GM12878 (cell line): ENCODE data around the gene PMPCA. TPM values are rescaled to one million over a fixed set of nuclear protein-coding genes. Genes with fewer than 3 reads are reported as not detected.
A peak's percentile ranks its signal among the peaks of the same experiment; 100 is the strongest.

Experiments
- ATAC-seq: fragments of 200-7000 bp; cut with Tn5 transposase; 3 replicates; pipeline ENCODE4 v1.9.1; 2020; ENCODE audit warnings: mild to moderate bottlenecking, moderate library complexity
- BruUV-seq: library from RNA; stranded (reverse); fragments of 400-500 nt; replicated peaks from 2 replicates; lab custom pipeline; 2021; lab: Mats Ljungman, UMichigan
- CTCF ChIA-PET: fragments of 300-600 bp; sonication (Branson Sonifier 250); formaldehyde crosslinking; extraction: SDS; loops from one replicate; lab custom pipeline; 2021; ENCODE audit warnings: inconsistent platforms; lab: Yijun Ruan, JAX
- POLR2A ChIA-PET: fragments of 350-600 bp; formaldehyde crosslinking; extraction: SDS; loops from one replicate; lab custom pipeline; 2021; ENCODE audit warnings: inconsistent platforms; lab: Charles Lee
- RAD21 ChIA-PET: fragments of 300-600 bp; sonication (Branson Sonifier 250); formaldehyde crosslinking; loops from one replicate; lab custom pipeline; 2023; ENCODE audit warnings: antibody characterized with exemption; ENCODE audit not compliant: unreplicated experiment; lab: Charles Lee
- SMC1A ChIA-PET: fragments of 300-600 bp; sonication (Branson Sonifier 250); formaldehyde crosslinking; loops from one replicate; lab custom pipeline; 2023; ENCODE audit not compliant: unreplicated experiment, uncharacterized antibody; lab: Charles Lee
- DNase-seq: peaks from one replicate; pipeline ENCODE4 v3.0.0-alpha.2; 2011; ENCODE audit warnings: low read depth, low spot score
- FAIRE-seq: peaks from 3 replicates; lab custom pipeline; 2011; peaks lifted over from hg19 to GRCh38; lab: Jason Lieb, UNC
- H2AFZ ChIP-seq: 2 replicates; pipeline ENCODE4 v1.6.0; 2011; ENCODE audit warnings: low read depth, low read length, control low read depth; ENCODE audit not compliant: control insufficient read depth
- H3K27ac ChIP-seq: 2 replicates; pipeline ENCODE4 v1.5.1; 2011; ENCODE audit warnings: control low read depth; ENCODE audit not compliant: control insufficient read depth, insufficient read depth
- H3K27me3 ChIP-seq, 2 experiments: replicated peaks in 1 of 2; 2 replicates each; pipeline versions ENCODE4 v1.6.0 to v1.6.1; 2011; ENCODE audit warnings: low read length in 1 of 2; ENCODE audit not compliant: control insufficient read depth in 2 of 2, insufficient read depth in 2 of 2
- H3K36me3 ChIP-seq, 2 experiments: 2 replicates each; pipeline ENCODE4 v1.5.1; 2011; ENCODE audit warnings: low read length in 1 of 2; ENCODE audit not compliant: control insufficient read depth in 2 of 2, insufficient read depth in 2 of 2
- H3K4me1 ChIP-seq: 2 replicates; pipeline ENCODE4 v1.6.1; 2011; ENCODE audit warnings: mild to moderate bottlenecking, low read length, moderate library complexity, mixed read lengths; ENCODE audit not compliant: control insufficient read depth, insufficient read depth
- H3K4me2 ChIP-seq: 2 replicates; pipeline ENCODE4 v1.6.0; 2011; ENCODE audit warnings: control low read depth; ENCODE audit not compliant: control insufficient read depth, insufficient read depth
- H3K4me3 ChIP-seq: fragments of 200-600 bp; sonication (generic); 2 replicates; pipeline ENCODE4 v1.5.1; 2016
- H3K79me2 ChIP-seq: 2 replicates; pipeline ENCODE4 v1.6.0; 2011; ENCODE audit warnings: low read length; ENCODE audit not compliant: control insufficient read depth, insufficient read depth
- H3K9ac ChIP-seq: 2 replicates; pipeline ENCODE4 v1.8.0; 2011; ENCODE audit warnings: low read length, control low read depth, mixed read lengths; ENCODE audit not compliant: control insufficient read depth, insufficient read depth
- H3K9me3 ChIP-seq: replicated peaks from 3 replicates; pipeline ENCODE4 v1.5.1; 2011; ENCODE audit warnings: mild to moderate bottlenecking, low read length; ENCODE audit not compliant: control insufficient read depth, insufficient read depth
- H4K20me1 ChIP-seq: 2 replicates; pipeline ENCODE4 v1.6.0; 2011; ENCODE audit not compliant: control insufficient read depth, insufficient read depth
- FOXM1 ChIP-seq: IDR thresholded peaks from 2 replicates; pipeline ENCODE4 v1.6.1; 2012; ENCODE audit warnings: low read depth, mild to moderate bottlenecking, inconsistent platforms, low read length, moderate library complexity
- WRNIP1 ChIP-seq: IDR thresholded peaks from 2 replicates; pipeline ENCODE4 v1.6.1; 2011; ENCODE audit warnings: low read depth, low read length, improper control_type of control experiment, borderline replicate concordance
- YBX1 ChIP-seq: fragments of 450-650 bp; IDR thresholded peaks from 2 replicates; pipeline ENCODE4 v1.6.1; 2016; ENCODE audit warnings: antibody characterized with exemption
- WGBS: methylation state at CpG from one replicate; pipeline ENCODE4 v1.1.6; 2016; ENCODE audit warnings: low lambda C conversion rate; ENCODE audit not compliant: insufficient replicate concordance, insufficient coverage; ENCODE audit errors: missing lambda C conversion rate; 5-methylcytosine and 5-hydroxymethylcytosine counted together
- in situ Hi-C: fragments of 300-500 bp; cut with MboI; formaldehyde crosslinking; loops from 9 replicates; pipeline ENCODE4 v1.14.3; 2018; ENCODE audit warnings: mixed read lengths
- intact Hi-C: fragments of 100-400 bp; cut with micrococcal nuclease; formaldehyde crosslinking; loops from one replicate; pipeline ENCODE4 v1.14.2; 2022; ENCODE audit not compliant: unreplicated experiment
- polyA plus RNA-seq, 11 experiments: library from polyadenylated mRNA; depleted of rRNA in 4 of 11; unstranded in 6 of 11; stranded (reverse) in 5 of 11; fragments of >200 nt; fragmentation: Nextera tagmentation in 4 of 11; fragmentation: Illumina TruSeq in 1 of 11; extraction: Ambion mirVana in 4 of 11; extraction: Trizol in 1 of 11; gene quantifications; 1 replicate in 1 of 11; 2 replicates in 10 of 11; pipeline versions ENCODE4 v1.2.1 to v1.2.3, GENCODE V29; 2011 to 2016; ENCODE audit warnings: inconsistent platforms in 2 of 11, missing spikeins in 2 of 11, low read depth in 1 of 11
- total RNA-seq, 4 experiments: library from RNA; depleted of rRNA in 3 of 4; stranded (reverse); fragments of >200 nt in 3 of 4; fragmentation: Illumina TruSeq in 1 of 4; extraction: Trizol in 1 of 4; gene quantifications; 2 replicates each; pipeline versions ENCODE4 v1.2.1 to v1.2.3, GENCODE V29; 2013 to 2021
- TF ChIP-seq, protein P1 (sequence below): IDR thresholded peaks from 2 replicates; pipeline ENCODE4 v1.6.1; 2011; ENCODE audit warnings: low read depth, mild to moderate bottlenecking, low read length, moderate library complexity, borderline replicate concordance; ENCODE audit errors: extremely low read depth
- TF ChIP-seq, protein P2 (sequence below): IDR thresholded peaks from 2 replicates; pipeline ENCODE4 v1.6.1; 2012; ENCODE audit warnings: low read depth, low read length, improper control_type of control experiment
- TF ChIP-seq, protein P3 (sequence below): fragments of 450-650 bp; IDR thresholded peaks from 2 replicates; pipeline ENCODE4 v1.6.1; 2017; ENCODE audit warnings: mild to moderate bottlenecking, low read depth, inconsistent platforms; ENCODE audit not compliant: poor library complexity, severe bottlenecking

The PMPCA gene
- total and polyA plus RNA-seq, 10 of the 15 experiments (the other 5 are each of a cell fraction or from before 2014, with no cell fraction given): 8.1 to 137 (median 75.7) TPM

DNA sequence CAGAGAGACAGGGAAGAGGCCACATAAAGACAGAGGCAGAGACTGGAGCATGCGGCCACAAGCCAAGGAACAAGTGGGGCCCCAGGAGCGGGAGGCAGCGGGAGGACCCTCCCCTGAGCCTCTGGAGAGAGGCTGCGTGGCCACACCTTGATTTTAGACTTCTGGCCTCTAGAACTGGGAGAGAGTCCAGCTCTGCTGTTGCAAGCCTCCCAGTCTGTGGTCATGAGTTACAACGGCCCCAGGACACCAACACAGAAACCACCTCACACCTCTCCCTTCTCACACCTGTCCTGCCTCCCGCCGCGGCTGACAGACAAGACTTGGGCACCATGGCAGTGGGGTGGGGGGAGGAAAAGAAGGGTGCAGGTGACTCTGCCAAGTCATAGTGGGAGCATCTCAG, 27.0 kb downstream of the PMPCA start:
- Histone ChIP-seq H3K79me2 (peaks cover 40% of the 10 kb centered on the region), H3K4me3 (peak overlapping the region; percentile 97), H3K4me2 (peak overlapping the region; percentile 64), H3K9me3 (no peaks in the 10 kb centered on the region), H3K27ac (no peak overlapping the region; the same call in 1 of the 2 replicates), H3K4me1 (peaks cover 6% of the 10 kb centered on the region; the same call in 1 of the 2 replicates), H4K20me1 (no peaks in the 10 kb centered on the region), H3K27me3 (no peaks in the 10 kb centered on the region), H3K36me3 (peaks cover 5 to 11% of the 10 kb centered on the region in 2 experiments), H3K9ac (peak overlapping the region; percentile 88), H2AFZ (no peak overlapping the region)
- in situ Hi-C loops (no loop called here), intact Hi-C loops (no loop called here)
- ChIA-PET CTCF (interaction anchor here (1.8 kb wide), 1 partner anchor 74 kb away, joined by 5 read pairs; the partner anchor contains the start of gene DNLZ), POLR2A (no interaction called here), SMC1A (interaction anchor here (1.3 kb wide), 1 partner anchor 28 kb away, joined by 3 read pairs; no protein-coding TSS in a partner anchor), RAD21 (no interaction called here)
- ATAC-seq (no peak), DNase-seq (no peak), FAIRE-seq (no peak)
- TF ChIP-seq, protein P1, sequence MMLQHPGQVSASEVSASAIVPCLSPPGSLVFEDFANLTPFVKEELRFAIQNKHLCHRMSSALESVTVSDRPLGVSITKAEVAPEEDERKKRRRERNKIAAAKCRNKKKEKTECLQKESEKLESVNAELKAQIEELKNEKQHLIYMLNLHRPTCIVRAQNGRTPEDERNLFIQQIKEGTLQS: no peak
- TF ChIP-seq, protein P2, sequence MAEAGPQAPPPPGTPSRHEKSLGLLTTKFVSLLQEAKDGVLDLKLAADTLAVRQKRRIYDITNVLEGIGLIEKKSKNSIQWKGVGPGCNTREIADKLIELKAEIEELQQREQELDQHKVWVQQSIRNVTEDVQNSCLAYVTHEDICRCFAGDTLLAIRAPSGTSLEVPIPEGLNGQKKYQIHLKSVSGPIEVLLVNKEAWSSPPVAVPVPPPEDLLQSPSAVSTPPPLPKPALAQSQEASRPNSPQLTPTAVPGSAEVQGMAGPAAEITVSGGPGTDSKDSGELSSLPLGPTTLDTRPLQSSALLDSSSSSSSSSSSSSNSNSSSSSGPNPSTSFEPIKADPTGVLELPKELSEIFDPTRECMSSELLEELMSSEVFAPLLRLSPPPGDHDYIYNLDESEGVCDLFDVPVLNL: no peak
- TF ChIP-seq YBX1: no peak
- no peak for TF ChIP-seq FOXM1
- no peak for TF ChIP-seq WRNIP1
- TF ChIP-seq, protein P3, sequence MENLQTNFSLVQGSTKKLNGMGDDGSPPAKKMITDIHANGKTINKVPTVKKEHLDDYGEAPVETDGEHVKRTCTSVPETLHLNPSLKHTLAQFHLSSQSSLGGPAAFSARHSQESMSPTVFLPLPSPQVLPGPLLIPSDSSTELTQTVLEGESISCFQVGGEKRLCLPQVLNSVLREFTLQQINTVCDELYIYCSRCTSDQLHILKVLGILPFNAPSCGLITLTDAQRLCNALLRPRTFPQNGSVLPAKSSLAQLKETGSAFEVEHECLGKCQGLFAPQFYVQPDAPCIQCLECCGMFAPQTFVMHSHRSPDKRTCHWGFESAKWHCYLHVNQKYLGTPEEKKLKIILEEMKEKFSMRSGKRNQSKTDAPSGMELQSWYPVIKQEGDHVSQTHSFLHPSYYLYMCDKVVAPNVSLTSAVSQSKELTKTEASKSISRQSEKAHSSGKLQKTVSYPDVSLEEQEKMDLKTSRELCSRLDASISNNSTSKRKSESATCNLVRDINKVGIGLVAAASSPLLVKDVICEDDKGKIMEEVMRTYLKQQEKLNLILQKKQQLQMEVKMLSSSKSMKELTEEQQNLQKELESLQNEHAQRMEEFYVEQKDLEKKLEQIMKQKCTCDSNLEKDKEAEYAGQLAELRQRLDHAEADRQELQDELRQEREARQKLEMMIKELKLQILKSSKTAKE: no peak
- BruUV-seq: no TSS peak
- WGBS: 93% methylated on average over 8 of the region's 8 CpGs
